Measurements from ENCODE around the gene FBXW9. TPM values are rescaled to one million over a fixed set of nuclear protein-coding genes. Genes with fewer than 3 reads are reported as not detected.

The FBXW9 gene
- total RNA-seq, 3 donors from 2014 or later (not counting 1 experiment from before 2014, with no cell fraction given): 2.2 to 3.2 (median 2.9) TPM

DNA sequence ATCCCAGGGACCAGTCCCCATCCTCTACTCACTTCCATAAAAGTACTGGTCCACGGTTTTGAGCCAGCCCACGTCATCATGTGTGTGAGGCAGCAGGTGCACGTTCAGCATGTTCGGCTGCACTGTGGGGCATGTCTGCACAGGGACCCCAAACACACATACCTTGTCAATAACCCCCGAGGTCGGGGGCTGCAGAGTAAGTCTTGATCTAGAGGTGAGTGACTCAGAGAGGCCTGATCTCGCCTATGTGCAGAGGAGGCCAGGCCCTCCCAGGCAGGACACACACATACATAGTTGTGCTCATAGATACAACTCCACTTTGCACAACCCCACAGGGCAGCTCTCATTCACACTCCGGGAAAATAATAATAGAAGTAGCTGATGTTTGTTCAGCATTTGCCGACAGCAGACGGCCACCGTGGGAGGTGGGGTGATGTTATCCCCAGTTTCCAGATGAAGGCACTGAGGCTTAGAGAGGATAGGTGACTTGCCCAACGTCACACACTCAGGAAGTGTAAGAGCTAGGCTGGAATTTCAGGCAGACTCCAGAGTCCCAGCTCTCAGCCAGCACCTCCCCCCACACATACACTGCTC is 30.7 kb downstream of the FBXW9 start:
- Mint-ChIP-seq H3K27me3 (ENCODE audit: low read depth in 2 of 2) (no peaks in the 10 kb centered on the region), H3K9me3 (no peaks in the 10 kb centered on the region), H3K4me1 (peaks cover 41 to 52% of the 10 kb centered on the region in 2 donors), H3K36me3 (no peaks in the 10 kb centered on the region), H3K27ac (peak overlapping the region; percentile 98), H3K4me3 (peak overlapping the region; percentile 96)
- peaks cover 30% of the 10 kb centered on the region for H3K36me3 ChIP-seq (ENCODE audit: control insufficient read depth, insufficient read depth, low read length)
- DNase-seq (peak in 1 of 2 donors; percentile 43), ATAC-seq (no peak)
- H3K9me3 ChIP-seq (ENCODE audit: control insufficient read depth, insufficient read depth, low read length): no peaks in the 10 kb centered on the region
- intact Hi-C loops (cut with micrococcal nuclease): loop anchor here (5.0 kb wide), 1 partner anchor 57 kb away; the partner anchor contains the start of gene TNPO2
- H3K27me3 ChIP-seq (ENCODE audit: control insufficient read depth, insufficient read depth, low read length): no peaks in the 10 kb centered on the region
- H3K4me3 ChIP-seq (ENCODE audit: low read length): peak overlapping the region; percentile 94
- peaks cover 58% of the 10 kb centered on the region for H3K4me1 ChIP-seq (ENCODE audit: control insufficient read depth, insufficient read depth, low read length)
- whole genome bisulfite sequencing (ENCODE audit: insufficient coverage): 25% methylated on average over 10 of the region's 12 CpGs
- peak overlapping the region; percentile 90 for H3K27ac ChIP-seq (ENCODE audit: low read length)
- TF ChIP-seq, protein P1, sequence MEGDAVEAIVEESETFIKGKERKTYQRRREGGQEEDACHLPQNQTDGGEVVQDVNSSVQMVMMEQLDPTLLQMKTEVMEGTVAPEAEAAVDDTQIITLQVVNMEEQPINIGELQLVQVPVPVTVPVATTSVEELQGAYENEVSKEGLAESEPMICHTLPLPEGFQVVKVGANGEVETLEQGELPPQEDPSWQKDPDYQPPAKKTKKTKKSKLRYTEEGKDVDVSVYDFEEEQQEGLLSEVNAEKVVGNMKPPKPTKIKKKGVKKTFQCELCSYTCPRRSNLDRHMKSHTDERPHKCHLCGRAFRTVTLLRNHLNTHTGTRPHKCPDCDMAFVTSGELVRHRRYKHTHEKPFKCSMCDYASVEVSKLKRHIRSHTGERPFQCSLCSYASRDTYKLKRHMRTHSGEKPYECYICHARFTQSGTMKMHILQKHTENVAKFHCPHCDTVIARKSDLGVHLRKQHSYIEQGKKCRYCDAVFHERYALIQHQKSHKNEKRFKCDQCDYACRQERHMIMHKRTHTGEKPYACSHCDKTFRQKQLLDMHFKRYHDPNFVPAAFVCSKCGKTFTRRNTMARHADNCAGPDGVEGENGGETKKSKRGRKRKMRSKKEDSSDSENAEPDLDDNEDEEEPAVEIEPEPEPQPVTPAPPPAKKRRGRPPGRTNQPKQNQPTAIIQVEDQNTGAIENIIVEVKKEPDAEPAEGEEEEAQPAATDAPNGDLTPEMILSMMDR (IDR thresholded peaks at IDR 0.05): no peak

DNA sequence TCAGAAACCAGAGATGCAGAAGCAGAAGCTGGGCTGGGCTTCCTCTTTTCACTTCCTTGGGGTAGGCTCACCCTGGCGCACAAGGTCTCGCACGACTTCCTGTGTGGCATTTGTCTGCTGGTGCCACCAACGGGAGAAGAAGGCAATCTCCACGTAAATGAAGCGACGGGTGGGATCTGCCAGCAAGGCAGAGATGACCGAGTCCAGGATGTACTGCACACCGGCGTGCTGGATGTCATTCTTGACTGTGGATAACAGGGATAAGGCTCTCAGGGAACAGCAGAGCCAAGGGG is 31.2 kb downstream of the FBXW9 start:
- WGBS (ENCODE audit: insufficient coverage): 14% methylated on average over 10 of the region's 10 CpGs
- Mint-ChIP-seq H3K27ac (peak overlapping the region; percentile 98), H3K4me1 (peaks cover 37 to 47% of the 10 kb centered on the region in 2 donors)

DNA sequence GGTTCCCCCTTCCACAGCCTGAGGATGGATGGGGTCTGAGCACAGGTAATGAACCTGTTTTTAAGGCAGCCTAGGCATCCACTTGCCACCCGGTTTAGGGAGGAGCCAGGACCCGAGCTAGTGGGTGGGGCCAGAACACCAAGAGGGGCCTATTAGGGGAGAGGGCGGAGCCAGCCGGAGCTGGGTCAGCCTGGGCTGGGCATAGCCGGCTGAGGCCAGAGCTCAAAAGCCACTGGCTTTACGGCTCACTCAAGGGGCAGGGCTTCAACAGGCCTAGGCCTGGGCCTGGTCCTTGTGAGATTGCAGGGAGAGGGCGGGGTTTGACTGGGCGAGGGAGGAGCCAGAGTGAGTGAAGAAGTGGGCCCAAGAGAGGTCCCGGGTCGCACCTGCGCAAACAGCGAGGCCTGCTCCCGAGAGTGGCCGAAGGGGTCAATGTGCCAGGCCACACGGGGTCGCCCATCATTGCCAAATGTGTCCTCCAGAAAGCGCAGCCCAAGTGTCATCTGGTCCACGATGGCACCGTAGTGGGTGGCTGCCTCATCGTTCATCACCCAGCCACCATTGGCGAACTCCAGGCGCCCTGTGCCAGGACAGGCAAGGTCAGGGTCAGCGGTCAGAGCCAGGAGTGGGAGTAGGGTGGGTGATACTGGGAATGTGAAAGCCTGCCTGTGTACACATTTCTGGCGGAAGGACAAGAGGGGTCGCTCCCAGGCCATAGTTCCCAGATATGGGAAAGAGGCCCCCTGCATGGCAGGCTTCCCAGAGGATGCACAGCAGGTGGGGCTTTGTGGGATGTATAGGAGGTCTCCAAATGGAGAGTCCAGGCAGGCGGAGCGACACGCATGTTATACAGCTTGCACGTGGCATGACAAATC is 31.8 kb downstream of the FBXW9 start:
- H3K4me3 Mint-ChIP-seq: peak overlapping the region; percentile 96

More for the DNA sequence above, 31.2 kb downstream of the FBXW9 start:
- Mint-ChIP-seq H3K4me3 (peak overlapping the region; percentile 96), H3K9me3 (no peaks in the 10 kb centered on the region), H3K36me3 (peaks cover 1% of the 10 kb centered on the region), H3K27me3 (ENCODE audit: low read depth in 2 of 2) (no peaks in the 10 kb centered on the region)
- Histone ChIP-seq H3K27me3 (ENCODE audit: control insufficient read depth, insufficient read depth, low read length) (no peaks in the 10 kb centered on the region), H3K27ac (ENCODE audit: low read length) (peak overlapping the region; percentile 90), H3K4me3 (ENCODE audit: low read length) (peak overlapping the region; percentile 94), H3K4me1 (ENCODE audit: control insufficient read depth, insufficient read depth, low read length) (peaks cover 53% of the 10 kb centered on the region), H3K36me3 (ENCODE audit: control insufficient read depth, insufficient read depth, low read length) (peaks cover 34% of the 10 kb centered on the region), H3K9me3 (ENCODE audit: control insufficient read depth, insufficient read depth, low read length) (no peaks in the 10 kb centered on the region)
- TF ChIP-seq, protein P1 (IDR thresholded peaks at IDR 0.05): no peak
- no peak for ATAC-seq
- intact Hi-C loops (cut with micrococcal nuclease): loop anchor here (5.0 kb wide), 1 partner anchor 57 kb away; the partner anchor contains the start of gene TNPO2
- DNase-seq: peak in 1 of 2 donors; percentile 78

More for the DNA sequence above, 31.8 kb downstream of the FBXW9 start:
- H3K27ac ChIP-seq (ENCODE audit: low read length): peak overlapping the region; percentile 90
- TF ChIP-seq, protein P1 (IDR thresholded peaks at IDR 0.05): no peak
- peaks cover 31 to 46% of the 10 kb centered on the region in 2 donors for H3K4me1 Mint-ChIP-seq
- H3K36me3 Mint-ChIP-seq: peaks cover 7% of the 10 kb centered on the region
- peaks cover 37% of the 10 kb centered on the region for H3K36me3 ChIP-seq (ENCODE audit: control insufficient read depth, insufficient read depth, low read length)
- ATAC-seq (no peak), DNase-seq (no peak)
- H3K4me1 ChIP-seq (ENCODE audit: control insufficient read depth, insufficient read depth, low read length): peaks cover 48% of the 10 kb centered on the region
- no peaks in the 10 kb centered on the region for H3K9me3 ChIP-seq (ENCODE audit: control insufficient read depth, insufficient read depth, low read length)
- no peaks in the 10 kb centered on the region for H3K27me3 Mint-ChIP-seq (ENCODE audit: low read depth in 2 of 2)
- no peak overlapping the region for H3K4me3 ChIP-seq (ENCODE audit: low read length)
- H3K27me3 ChIP-seq (ENCODE audit: control insufficient read depth, insufficient read depth, low read length): no peaks in the 10 kb centered on the region
- intact Hi-C loops (cut with micrococcal nuclease): loop anchor here (5.0 kb wide), 1 partner anchor 58 kb away; the partner anchor contains the start of gene TNPO2
- H3K9me3 Mint-ChIP-seq: no peaks in the 10 kb centered on the region
- 84% methylated on average over 29 of the region's 29 CpGs for WGBS (ENCODE audit: insufficient coverage)
- H3K27ac Mint-ChIP-seq: peak overlapping the region; percentile 98
